BE2C (cell line): ENCODE data around the gene SPTBN1.

ENCODE experiments used
- DNase-seq: peaks from one replicate; pipeline ENCODE4 v3.0.0-alpha.2; 2020
- H3K27me3 ChIP-seq: fragments of 250-450 bp; sonication (Bioruptor Pico); 2 replicates; pipeline ENCODE4 v1.5.1; 2020; ENCODE audit warnings: mild to moderate bottlenecking
- H3K36me3 ChIP-seq: fragments of 250-450 bp; sonication (Bioruptor Pico); 2 replicates; pipeline ENCODE4 v1.5.1; 2020; ENCODE audit warnings: mild to moderate bottlenecking
- H3K4me1 ChIP-seq: fragments of 250-450 bp; sonication (Bioruptor Pico); 2 replicates; pipeline ENCODE4 v1.5.1; 2020
- H3K4me3 ChIP-seq: 2 replicates; pipeline ENCODE4 v1.5.1; 2011; ENCODE audit warnings: low read depth, low read length
- H3K9me3 ChIP-seq: fragments of 250-450 bp; sonication (Bioruptor Pico); 2 replicates; pipeline ENCODE4 v1.5.1; 2020
- CTCF ChIP-seq: IDR thresholded peaks from 2 replicates; pipeline ENCODE4 v1.5.1; 2012; ENCODE audit warnings: mild to moderate bottlenecking, low read depth, low read length

SPTBN1 gene

GRCh38 chr2:54658564-54659071 lies 202.5 kb downstream of the SPTBN1 start:
- H3K9me3 ChIP-seq: no peaks in the 10 kb centered on the region
- TF ChIP-seq CTCF: no peak
- no peak overlapping the region for H3K4me3 ChIP-seq
- H3K36me3 ChIP-seq: peaks cover 33% of the 10 kb centered on the region
- no peaks in the 10 kb centered on the region for H3K4me1 ChIP-seq
- no peaks in the 10 kb centered on the region for H3K27me3 ChIP-seq
- no peak for DNase-seq

GRCh38 chr2:54659527-54659926 lies 203.4 kb downstream of the SPTBN1 start:
- Histone ChIP-seq H3K4me1 (no peaks in the 10 kb centered on the region), H3K36me3 (peaks cover 24% of the 10 kb centered on the region), H3K27me3 (no peaks in the 10 kb centered on the region), H3K9me3 (no peaks in the 10 kb centered on the region), H3K4me3 (no peak overlapping the region)
- no peak for DNase-seq
- TF ChIP-seq CTCF: no peak

GRCh38 chr2:54660752-54661151 lies 204.6 kb downstream of the SPTBN1 start:
- Histone ChIP-seq H3K4me3 (no peak overlapping the region), H3K9me3 (no peaks in the 10 kb centered on the region), H3K27me3 (no peaks in the 10 kb centered on the region), H3K4me1 (peaks cover 4% of the 10 kb centered on the region; the same call in 1 of the 2 replicates), H3K36me3 (peaks cover 21% of the 10 kb centered on the region)
- no peak for TF ChIP-seq CTCF
- no peak for DNase-seq

- Histone ChIP-seq H3K27me3 (no peaks in the 10 kb centered on the region), H3K36me3 (peaks cover 30% of the 10 kb centered on the region), H3K4me3 (no peak overlapping the region), H3K4me1 (peaks cover 4% of the 10 kb centered on the region; the same call in 1 of the 2 replicates), H3K9me3 (no peaks in the 10 kb centered on the region)
- TF ChIP-seq CTCF: no peak
- no peak for DNase-seq
These were observed 207.4 kb downstream of the SPTBN1 start for GRCh38 chr2:54663424-54664030.

GRCh38 chr2:54664238-54664786 lies 208.2 kb downstream of the SPTBN1 start:
- Histone ChIP-seq H3K9me3 (no peaks in the 10 kb centered on the region), H3K4me1 (peaks cover 4% of the 10 kb centered on the region; the same call in 1 of the 2 replicates), H3K36me3 (peaks cover 25% of the 10 kb centered on the region), H3K4me3 (no peak overlapping the region), H3K27me3 (no peaks in the 10 kb centered on the region)
- TF ChIP-seq CTCF: no peak
- no peak for DNase-seq

GRCh38 chr2:54665436-54665856 lies 209.3 kb downstream of the SPTBN1 start:
- Histone ChIP-seq H3K9me3 (no peaks in the 10 kb centered on the region), H3K4me3 (no peak overlapping the region), H3K36me3 (peaks cover 30% of the 10 kb centered on the region), H3K27me3 (no peaks in the 10 kb centered on the region), H3K4me1 (peaks cover 4% of the 10 kb centered on the region; the same call in 1 of the 2 replicates)
- DNase-seq: peak; percentile 68
- TF ChIP-seq CTCF: peak; percentile 67
